ENCODE data around the gene PALMD. TPM values are rescaled to one million over a fixed set of nuclear protein-coding genes. Genes with fewer than 3 reads are reported as not detected.

PALMD gene, protein sequence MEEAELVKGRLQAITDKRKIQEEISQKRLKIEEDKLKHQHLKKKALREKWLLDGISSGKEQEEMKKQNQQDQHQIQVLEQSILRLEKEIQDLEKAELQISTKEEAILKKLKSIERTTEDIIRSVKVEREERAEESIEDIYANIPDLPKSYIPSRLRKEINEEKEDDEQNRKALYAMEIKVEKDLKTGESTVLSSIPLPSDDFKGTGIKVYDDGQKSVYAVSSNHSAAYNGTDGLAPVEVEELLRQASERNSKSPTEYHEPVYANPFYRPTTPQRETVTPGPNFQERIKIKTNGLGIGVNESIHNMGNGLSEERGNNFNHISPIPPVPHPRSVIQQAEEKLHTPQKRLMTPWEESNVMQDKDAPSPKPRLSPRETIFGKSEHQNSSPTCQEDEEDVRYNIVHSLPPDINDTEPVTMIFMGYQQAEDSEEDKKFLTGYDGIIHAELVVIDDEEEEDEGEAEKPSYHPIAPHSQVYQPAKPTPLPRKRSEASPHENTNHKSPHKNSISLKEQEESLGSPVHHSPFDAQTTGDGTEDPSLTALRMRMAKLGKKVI
- total RNA-seq (2022; extraction: Qiagen RNA extraction; ENCODE audit: low read depth), result 0.33 to 0.46 TPM (median 0.42 TPM) in 5 replicates

DNA sequence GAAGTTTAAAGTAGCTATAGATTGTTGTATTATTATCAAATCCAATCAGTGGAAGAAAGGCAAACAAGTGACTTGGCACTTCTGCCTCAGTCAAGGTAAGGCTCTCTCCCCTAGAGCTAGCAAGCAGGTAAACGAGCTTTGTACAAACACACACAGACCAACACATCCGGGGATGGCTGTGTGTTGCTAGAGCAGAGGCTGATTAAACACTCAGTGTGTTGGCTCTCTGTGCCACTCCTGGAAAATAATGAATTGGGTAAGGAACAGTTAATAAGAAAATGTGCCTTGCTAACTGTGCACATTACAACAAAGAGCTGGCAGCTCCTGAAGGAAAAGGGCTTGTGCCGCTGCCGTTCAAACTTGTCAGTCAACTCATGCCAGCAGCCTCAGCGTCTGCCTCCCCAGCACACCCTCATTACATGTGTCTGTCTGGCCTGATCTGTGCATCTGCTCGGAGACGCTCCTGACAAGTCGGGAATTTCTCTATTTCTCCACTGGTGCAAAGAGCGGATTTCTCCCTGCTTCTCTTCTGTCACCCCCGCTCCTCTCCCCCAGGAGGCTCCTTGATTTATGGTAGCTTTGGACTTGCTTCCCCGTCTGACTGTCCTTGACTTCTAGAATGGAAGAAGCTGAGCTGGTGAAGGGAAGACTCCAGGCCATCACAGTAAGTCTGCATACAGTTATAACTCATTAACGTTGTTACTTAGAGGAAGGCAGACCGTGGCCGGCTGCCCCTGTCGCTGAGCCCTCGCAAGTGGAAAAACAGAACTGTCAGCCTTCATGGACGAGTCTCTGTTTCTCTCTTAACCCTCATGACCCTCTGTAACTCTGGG, at the start of gene PALMD:
Gene PALMD (plus strand): TSS at position 415 of the 833 bp plus-strand sequence. CDS start 205 bp downstream, at position 620.

Other genes starting within 250 kb of the PALMD start
- gene FRRS1, start 120.5 kb downstream of the PALMD start, total RNA-seq (2022; extraction: Qiagen RNA extraction; ENCODE audit: low read depth), result 1.6 to 3.0 TPM (median 2.0 TPM) in 5 replicates
- gene AGL, start 204.2 kb downstream of the PALMD start, total RNA-seq (2022; extraction: Qiagen RNA extraction; ENCODE audit: low read depth), result 2.5 to 3.9 TPM (median 3.6 TPM) in 5 replicates